Keratinocyte (primary cell): Measurements from ENCODE around the gene GRK1.

Experiments
- CTCF ChIP-seq, 3 experiments: IDR thresholded peaks in 1 of 3; conservative IDR thresholded peaks in 1 of 3; optimal IDR thresholded peaks in 1 of 3; 2 replicates in 2 of 3; 3 replicates in 1 of 3; pipeline versions ENCODE3 to v1.5.1; 2011; ENCODE audit warnings: low read length in 3 of 3, mild to moderate bottlenecking in 3 of 3, moderate library complexity in 2 of 3, control low read depth in 1 of 3, inconsistent platforms in 1 of 3; ENCODE audit not compliant: insufficient read depth in 2 of 3; ENCODE audit errors: extremely low read depth in 1 of 3
- EZH2 ChIP-seq: IDR thresholded peaks from one replicate; pipeline ENCODE4 v1.6.1; 2012; ENCODE audit warnings: inconsistent platforms, mild to moderate bottlenecking, low read length, moderate library complexity

GRCh38 chr13:113728571-113729054 lies 61.6 kb downstream of the GRK1 start:
- TF ChIP-seq CTCF (optimal IDR thresholded peaks at IDR 0.05 in 1 of 3, IDR thresholded peaks at IDR 0.05 in 1 of 3, conservative IDR thresholded peaks at IDR 0.05 in 1 of 3; ENCODE audit: extremely low read depth in 1 of 3, insufficient read depth in 2 of 3, low read length in 3 of 3) (no peak), EZH2 (no peak)
